ENCODE results near the gene NOTCH1.

Gene NOTCH1

DNA sequence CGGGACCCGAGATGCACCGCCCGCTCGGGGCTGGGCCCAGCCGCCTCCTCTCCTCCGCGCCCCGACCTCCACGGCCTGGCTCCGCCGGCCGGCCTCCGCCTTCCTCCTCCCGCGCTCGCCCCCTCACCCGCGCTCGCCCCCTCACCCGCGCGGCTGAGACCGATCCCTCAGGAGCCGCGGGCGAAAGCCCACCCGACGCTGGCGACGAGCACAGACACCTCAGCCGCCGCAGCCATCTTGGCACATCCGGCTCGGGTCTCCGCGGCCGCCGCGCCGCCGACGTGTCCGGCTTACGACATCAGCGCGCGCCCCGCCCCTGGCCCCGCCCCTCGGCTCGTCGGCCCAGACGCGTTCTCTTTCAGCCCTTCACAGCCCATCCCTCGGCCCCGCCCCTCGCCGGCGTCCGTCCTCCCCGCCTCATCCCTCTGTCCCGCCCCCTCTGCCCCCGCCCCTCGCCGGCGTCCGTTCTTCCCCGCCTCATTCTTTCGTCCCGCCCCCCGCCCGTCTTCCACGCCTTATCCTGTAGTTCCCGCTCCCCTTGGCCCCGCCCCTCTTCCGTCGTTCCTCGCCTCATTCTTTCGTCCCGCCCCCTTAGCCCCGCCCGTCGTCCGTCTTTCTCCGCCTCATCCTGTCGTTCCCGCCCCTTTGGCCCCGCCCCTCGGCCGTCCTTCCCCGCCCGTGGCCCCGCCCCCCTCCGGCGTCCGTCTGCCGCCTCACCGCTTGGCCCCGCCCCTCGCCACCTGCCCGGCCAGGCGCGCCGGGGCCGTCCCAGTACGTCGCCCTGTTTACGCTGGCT is 62.9 kb downstream of the NOTCH1 start, which contains the start of gene SEC16A:
SEC16A (minus strand) TSS at position 248 of the 796 bp plus-strand sequence. CDS start 5,425 bp downstream, outside the sequence.
- ATAC-seq, result peak; percentile 67
- peak; percentile 100 for DNase-seq
- Mint-ChIP-seq H3K27me3 (no peaks in the 10 kb centered on the region), H3K4me3 (peak within 1 kb of the TSS; percentile 93), H3K4me1 (peaks cover 34% of the 10 kb centered on the region), H3K36me3 (ENCODE audit: low read depth) (peaks cover 21% of the 10 kb centered on the region), H3K27ac (peak within 1 kb of the TSS; percentile 95), H3K9me3 (no peaks in the 10 kb centered on the region)

DNA sequence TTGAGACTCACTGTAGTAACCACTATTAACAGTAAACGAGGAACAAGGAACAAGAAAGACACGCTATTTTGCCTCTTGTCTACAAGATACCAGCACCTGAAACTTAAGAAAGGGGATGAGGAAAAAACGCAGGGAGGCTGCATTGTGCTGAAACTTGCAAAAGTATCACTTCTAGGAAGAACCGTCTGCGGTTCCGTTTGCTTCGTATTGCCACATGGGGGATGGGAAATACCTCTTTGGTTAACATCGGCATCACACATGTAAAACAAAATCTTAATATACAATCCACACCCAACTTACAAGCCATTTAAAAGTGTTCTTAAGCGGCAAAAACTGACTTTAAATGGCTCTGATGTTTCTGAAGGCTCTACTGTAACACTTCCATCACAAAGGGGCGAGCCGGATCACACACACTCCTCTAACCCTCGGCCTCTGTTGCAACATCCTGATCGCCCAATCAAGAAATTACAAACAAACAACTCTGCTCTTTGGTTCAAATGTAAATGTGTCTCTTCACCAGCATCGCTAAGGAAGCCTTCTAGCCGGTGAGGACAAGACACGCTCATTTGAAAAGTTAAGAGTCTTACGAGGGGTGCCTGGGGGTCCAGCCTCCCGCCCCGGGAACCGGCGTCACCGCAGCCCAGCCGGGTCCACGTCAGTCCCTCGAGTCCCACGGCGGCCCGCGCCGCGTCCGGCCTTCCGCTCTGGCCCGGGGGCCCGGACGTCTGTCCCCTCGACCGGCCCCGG is 63.6 kb downstream of the NOTCH1 start:
- Mint-ChIP-seq H3K4me1 (peaks cover 36% of the 10 kb centered on the region), H3K36me3 (ENCODE audit: low read depth) (peaks cover 23% of the 10 kb centered on the region), H3K27me3 (no peaks in the 10 kb centered on the region), H3K9me3 (no peaks in the 10 kb centered on the region), H3K4me3 (peak overlapping the region; percentile 93), H3K27ac (peak overlapping the region; percentile 95)
- DNase-seq, result peak; percentile 23
- no peak for ATAC-seq

DNA sequence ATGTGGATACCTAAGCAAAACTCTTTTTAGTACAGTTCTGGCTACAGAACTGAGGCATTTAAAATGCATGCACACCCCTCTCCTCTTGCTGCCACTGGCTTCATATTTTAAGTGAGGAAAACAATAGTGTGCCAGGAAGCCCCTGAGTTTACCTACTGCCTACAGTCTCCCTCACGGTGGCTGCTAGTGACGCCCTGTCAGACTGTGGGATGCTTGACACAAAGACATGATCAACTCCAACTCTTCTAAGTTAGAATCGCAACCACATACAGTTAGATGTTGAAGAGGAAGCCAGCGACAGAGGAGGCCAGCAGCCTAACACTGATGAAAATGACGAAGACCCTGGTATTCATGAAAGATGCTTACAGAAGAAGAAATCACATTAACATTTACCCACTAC is 64.3 kb downstream of the NOTCH1 start:
- DNase-seq, result no peak
- H3K36me3 Mint-ChIP-seq (ENCODE audit: low read depth), result peaks cover 26% of the 10 kb centered on the region
- H3K27me3 Mint-ChIP-seq, result no peaks in the 10 kb centered on the region
- peak overlapping the region; percentile 93 for H3K4me3 Mint-ChIP-seq
- H3K4me1 Mint-ChIP-seq, result peaks cover 36% of the 10 kb centered on the region
- peak overlapping the region; percentile 95 for H3K27ac Mint-ChIP-seq
- no peaks in the 10 kb centered on the region for H3K9me3 Mint-ChIP-seq
- ATAC-seq, result no peak

DNA sequence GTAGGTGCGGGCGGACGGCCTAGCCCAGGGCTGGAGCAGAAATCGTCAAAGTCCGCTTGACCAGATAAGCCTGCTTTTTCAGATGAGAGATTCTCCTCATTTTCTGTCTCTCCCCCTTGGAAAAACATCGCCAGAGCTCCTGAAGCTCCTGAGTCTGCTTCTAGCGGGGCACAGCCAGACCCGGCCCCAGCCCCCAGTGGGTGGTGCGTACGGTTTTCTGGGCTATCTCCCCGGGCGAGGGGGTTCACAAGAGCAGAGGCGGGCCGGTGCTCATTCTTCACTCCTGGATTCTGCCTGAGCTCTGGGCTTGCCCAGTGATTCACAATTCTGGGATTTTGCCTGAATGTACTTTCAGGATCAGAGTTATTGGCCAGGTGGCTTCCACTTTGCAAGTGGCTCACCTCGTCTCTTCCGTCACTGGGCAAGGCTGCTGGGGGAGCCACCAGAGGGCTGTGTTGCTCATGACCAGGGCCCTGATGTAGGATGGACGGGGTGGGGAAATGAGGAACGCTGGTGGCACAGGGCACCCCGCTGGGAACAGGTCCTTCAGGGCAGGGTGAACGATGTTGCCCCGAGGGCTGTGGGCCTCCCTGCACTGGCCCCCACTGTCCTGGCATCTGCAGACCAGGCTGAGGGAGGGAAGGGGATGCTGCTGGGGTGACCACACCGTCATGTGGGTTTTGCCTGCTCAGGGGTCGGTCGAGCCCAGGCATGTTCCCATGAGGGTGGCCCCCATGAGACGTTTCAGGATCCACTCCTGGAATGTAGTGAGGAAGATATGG is 69.3 kb downstream of the NOTCH1 start:
- no peak overlapping the region for H3K27ac Mint-ChIP-seq
- H3K27me3 Mint-ChIP-seq, result no peaks in the 10 kb centered on the region
- H3K36me3 Mint-ChIP-seq (ENCODE audit: low read depth), result peaks cover 37% of the 10 kb centered on the region
- no peaks in the 10 kb centered on the region for H3K9me3 Mint-ChIP-seq
- no peak overlapping the region for H3K4me3 Mint-ChIP-seq
- ATAC-seq, result no peak
- no peak for DNase-seq
- H3K4me1 Mint-ChIP-seq, result peaks cover 24% of the 10 kb centered on the region

DNA sequence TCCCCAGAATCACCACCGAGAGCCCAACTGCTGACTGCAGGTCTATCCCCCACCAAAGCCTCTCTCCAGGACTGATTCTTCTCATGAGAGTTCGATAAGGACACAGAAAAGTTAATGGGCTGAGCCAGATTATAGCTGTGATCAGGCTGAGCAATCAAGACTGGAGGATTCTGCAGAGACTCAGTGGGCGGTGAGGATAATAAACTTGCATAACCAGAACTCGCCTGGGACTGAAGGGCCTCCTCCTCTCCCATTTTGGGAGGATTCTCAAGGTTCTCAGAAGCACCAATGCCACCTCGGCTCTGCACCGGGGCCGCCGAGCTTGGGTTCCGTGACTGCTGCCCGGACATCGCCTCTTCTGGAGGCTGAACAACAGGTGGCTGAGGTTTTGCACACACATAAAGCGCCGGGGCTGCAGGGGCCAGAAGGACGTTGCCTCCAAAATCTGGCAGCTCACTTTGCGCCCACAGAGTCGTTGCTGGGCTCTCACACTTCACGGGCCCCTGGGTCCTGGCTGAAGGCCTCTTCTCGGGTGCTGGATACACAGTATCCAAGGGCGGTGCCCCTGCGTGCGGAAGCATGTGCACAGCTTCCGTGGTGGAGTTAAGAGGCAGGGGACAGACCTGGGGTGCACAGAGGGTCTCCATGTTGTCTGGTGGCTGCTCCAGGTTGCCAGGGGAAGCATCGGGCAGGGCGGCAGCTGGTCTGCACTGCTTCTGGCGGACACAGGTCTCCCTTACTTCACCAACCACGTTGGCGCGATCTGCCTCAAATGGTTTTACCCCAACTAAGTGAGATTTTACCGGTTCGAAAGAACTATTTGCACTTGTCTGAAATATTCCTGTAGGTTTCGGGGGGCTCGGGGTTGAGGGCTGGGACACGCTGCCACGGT is 70.6 kb downstream of the NOTCH1 start:
- DNase-seq (no peak), ATAC-seq (no peak)
- Mint-ChIP-seq H3K9me3 (no peaks in the 10 kb centered on the region), H3K36me3 (ENCODE audit: low read depth) (peaks cover 36% of the 10 kb centered on the region), H3K4me1 (peaks cover 15% of the 10 kb centered on the region), H3K27ac (no peak overlapping the region), H3K27me3 (no peaks in the 10 kb centered on the region), H3K4me3 (no peak overlapping the region)

DNA sequence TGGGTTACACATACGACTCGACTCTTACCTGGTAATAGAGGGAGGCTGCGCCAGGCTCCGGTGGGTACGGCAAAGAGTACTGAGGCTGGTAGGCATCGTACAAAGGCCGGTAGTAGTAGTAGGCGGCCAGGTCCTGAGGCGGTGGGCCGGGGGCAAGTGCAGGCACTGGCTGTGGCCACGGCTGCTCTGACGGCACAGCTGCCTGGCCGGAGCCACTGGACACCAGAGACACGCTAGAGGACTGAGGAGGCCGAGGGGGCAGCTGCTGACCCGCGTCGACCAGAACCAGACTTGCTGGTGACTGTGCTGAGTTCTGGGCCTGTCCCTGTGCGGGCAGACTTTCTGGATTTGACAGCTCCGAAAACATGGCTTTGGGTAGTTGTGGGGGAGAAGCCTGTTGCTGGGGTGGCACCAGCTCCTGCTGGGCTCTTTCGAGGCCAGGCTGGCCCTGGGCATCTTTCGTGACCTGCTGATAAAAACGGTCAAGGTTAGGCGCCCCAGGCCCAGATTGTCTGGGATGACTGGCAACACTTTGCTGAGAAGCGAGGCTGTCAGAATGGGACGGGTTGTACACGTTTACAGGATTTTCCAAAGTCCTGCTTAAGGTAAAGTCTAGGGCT is 71.7 kb downstream of the NOTCH1 start:
- ATAC-seq (no peak), DNase-seq (no peak)
- H3K4me1 Mint-ChIP-seq, result peaks cover 9% of the 10 kb centered on the region
- no peak overlapping the region for H3K27ac Mint-ChIP-seq
- no peaks in the 10 kb centered on the region for H3K9me3 Mint-ChIP-seq
- no peak overlapping the region for H3K4me3 Mint-ChIP-seq
- H3K36me3 Mint-ChIP-seq (ENCODE audit: low read depth), result peaks cover 36% of the 10 kb centered on the region
- H3K27me3 Mint-ChIP-seq, result no peaks in the 10 kb centered on the region

DNA sequence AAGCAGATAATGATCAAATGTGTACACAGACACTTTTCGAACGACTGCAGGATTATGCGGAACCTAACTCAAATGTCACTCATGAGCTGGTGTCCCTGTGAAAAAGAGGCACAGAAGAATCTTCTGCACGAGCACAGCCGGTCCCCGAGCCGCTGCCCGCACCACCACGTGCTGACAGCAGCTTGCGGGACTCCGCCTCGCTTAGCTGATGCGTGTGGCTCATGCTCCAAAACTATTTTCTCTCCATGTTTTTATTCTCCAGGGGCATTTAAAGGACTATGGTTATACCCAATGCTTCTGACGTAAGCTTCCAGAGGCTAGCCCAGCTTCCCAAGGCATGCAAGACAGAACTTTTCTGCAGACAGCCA is 72.5 kb downstream of the NOTCH1 start:
- H3K27me3 Mint-ChIP-seq, result no peaks in the 10 kb centered on the region
- no peaks in the 10 kb centered on the region for H3K9me3 Mint-ChIP-seq
- ATAC-seq (no peak), DNase-seq (no peak)
- H3K4me1 Mint-ChIP-seq, result peaks cover 2% of the 10 kb centered on the region
- H3K4me3 Mint-ChIP-seq, result no peak overlapping the region
- H3K36me3 Mint-ChIP-seq (ENCODE audit: low read depth), result peaks cover 30% of the 10 kb centered on the region
- no peak overlapping the region for H3K27ac Mint-ChIP-seq

DNA sequence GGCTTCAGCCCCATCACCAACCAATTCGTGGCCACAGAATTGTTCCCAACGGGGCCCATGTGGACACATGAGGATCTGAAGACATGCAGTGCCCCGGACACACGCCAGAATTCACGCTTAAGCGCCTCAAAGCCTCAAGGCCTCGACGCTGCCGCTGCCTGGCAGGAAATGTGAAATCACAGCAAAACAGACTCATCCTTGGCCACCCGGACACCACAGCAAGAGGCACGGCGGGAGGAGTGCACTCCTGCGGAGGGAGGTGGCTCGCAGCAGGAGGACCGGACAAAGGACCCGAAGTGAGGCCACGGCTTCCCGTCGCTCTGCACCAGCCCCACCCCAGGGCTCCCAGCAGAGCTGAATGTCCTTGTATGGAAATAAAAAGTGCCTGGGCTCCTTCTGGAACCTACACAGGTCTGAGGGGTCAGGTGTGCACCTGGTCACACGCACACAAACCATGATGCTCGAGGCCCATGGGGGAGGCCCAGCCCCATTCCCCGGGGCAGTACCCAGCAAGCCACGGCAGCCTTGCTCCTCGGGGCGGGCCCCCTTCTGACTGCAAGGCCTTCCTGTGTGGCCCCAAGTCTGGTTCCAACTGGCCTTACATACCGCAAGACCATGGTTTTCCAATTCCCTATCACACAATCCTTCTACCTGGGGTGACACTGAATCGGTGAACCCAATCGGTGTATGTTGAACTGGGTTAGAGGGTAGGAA is 73.1 kb downstream of the NOTCH1 start:
- Mint-ChIP-seq H3K4me1 (peaks cover under 1% of the 10 kb centered on the region), H3K27me3 (no peaks in the 10 kb centered on the region), H3K9me3 (no peaks in the 10 kb centered on the region), H3K36me3 (ENCODE audit: low read depth) (peaks cover 32% of the 10 kb centered on the region), H3K4me3 (no peak overlapping the region), H3K27ac (no peak overlapping the region)
- DNase-seq (no peak), ATAC-seq (no peak)

DNA sequence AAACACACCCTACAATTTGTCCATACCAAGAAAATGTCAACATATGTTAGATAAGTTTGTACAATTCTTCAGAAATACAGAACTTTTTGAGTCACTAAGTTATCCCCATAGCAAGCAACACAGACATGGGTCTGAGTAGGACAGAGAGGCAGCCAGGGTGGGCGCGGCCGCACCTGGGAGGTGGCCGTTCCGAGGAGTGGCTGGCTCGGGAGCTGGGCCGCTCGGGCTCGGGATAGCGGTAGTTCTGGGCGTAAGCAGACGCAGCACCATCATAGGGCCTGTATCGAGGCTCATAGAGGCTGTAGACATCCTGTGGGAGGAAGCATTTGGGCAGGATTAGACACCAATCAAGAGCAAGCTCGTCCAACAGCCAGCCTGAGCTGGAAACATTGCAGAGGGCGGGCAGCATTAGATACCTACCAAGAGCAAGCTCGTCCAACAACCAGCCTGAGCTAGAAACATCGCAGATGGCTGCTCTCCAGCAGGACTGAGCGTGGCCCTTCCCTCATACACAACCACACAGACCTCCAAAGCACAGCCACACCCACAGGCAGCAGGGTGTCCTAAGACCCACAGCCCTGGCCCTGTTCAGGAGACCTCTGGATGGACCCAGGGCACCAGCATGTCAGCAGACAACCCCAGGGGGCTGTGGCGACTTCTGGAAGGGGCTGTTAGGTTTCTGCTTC is 73.9 kb downstream of the NOTCH1 start:
- Mint-ChIP-seq H3K4me3 (no peak overlapping the region), H3K4me1 (no peaks in the 10 kb centered on the region), H3K27ac (no peak overlapping the region), H3K9me3 (no peaks in the 10 kb centered on the region), H3K27me3 (no peaks in the 10 kb centered on the region), H3K36me3 (ENCODE audit: low read depth) (peaks cover 31% of the 10 kb centered on the region)
- ATAC-seq (no peak), DNase-seq (no peak)

DNA sequence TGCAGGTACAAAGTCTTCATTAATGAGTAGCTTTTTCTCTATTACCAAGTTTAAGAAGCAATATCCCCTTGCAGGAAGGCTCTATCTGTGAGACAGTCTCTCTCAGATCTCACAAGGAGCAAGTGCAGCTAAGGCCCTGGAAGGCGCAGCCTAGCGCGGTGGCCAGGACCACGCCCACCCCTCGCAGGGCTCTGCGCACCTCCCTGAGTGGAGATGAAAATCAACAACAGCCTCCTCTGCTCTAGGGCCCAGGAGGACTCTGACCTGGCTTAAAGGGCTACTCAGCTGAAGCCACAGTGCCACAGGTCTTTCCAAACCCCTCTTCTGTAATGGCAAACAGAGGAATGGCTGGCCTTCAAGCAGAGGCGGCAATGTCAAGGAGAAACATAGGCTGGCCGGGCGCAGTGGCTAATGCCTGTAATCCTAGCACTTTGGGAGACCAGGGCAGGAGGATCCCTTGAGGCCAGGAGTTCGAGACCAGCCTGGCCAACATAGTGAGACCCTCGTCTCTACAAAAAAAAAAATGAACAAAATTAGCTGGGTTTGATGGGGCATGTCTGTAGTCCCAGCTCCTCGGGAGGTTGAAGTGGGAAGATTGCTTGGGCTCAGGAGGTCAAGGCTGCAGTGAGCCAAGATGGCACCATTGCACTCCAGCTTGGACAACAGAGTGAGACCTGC is 74.9 kb downstream of the NOTCH1 start:
- DNase-seq (no peak), ATAC-seq (no peak)
- Mint-ChIP-seq H3K36me3 (ENCODE audit: low read depth) (peaks cover 36% of the 10 kb centered on the region), H3K27me3 (no peaks in the 10 kb centered on the region), H3K4me3 (no peak overlapping the region), H3K9me3 (no peaks in the 10 kb centered on the region), H3K4me1 (no peaks in the 10 kb centered on the region), H3K27ac (no peak overlapping the region)

DNA sequence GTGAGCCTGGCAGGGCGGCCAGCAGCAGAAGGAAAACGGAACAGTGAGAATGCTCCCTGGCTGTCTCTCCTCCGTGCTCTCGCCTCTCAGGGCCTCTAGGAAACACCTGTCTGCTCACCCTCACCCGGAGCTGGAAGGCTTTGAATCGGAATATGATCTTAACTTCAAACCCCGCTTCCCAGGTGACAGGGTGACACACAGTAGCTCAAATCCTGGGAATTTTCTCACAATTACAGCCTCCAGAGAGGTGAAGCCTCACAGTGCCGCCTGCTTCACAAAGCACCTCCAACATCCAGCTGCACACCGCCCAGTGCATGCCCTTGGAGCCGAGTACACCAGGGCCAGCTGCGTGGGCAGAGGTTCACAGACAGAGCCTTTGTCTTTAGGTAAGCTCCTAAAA is 75.5 kb downstream of the NOTCH1 start:
- Mint-ChIP-seq H3K4me3 (no peak overlapping the region), H3K9me3 (no peaks in the 10 kb centered on the region), H3K36me3 (ENCODE audit: low read depth) (peaks cover 34% of the 10 kb centered on the region), H3K27me3 (no peaks in the 10 kb centered on the region), H3K4me1 (no peaks in the 10 kb centered on the region), H3K27ac (no peak overlapping the region)
- no peak for ATAC-seq
- DNase-seq, result no peak

DNA sequence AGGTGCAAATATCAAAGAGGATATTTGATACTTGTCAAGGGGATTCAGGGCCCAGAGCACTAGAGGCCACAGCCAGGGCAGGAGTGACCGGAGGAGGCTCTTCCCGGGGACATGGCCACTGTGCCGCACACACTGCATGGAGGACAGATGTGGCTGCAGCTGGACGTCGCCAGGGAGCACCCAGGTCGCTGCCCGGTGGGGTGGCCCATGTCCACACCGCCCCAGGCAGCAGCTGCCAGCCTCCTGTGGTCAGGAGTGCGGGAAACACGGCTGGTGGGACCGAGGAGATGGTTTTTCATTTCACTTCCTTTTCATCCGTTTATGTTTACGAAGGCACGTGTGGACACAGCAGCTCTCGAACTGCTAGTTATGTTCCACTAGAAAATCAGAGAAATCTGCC is 78.1 kb downstream of the NOTCH1 start:
- no peak for ATAC-seq
- Mint-ChIP-seq H3K36me3 (ENCODE audit: low read depth) (peaks cover 46% of the 10 kb centered on the region), H3K27ac (no peak overlapping the region)

More for the DNA sequence above, 78.1 kb downstream of the NOTCH1 start:
- no peaks in the 10 kb centered on the region for H3K9me3 Mint-ChIP-seq
- no peaks in the 10 kb centered on the region for H3K27me3 Mint-ChIP-seq
- no peak for DNase-seq
- no peaks in the 10 kb centered on the region for H3K4me1 Mint-ChIP-seq
- no peak overlapping the region for H3K4me3 Mint-ChIP-seq
